22Rv1 (cell line): ENCODE measurements around the gene GGCX.

Experiments
- CTCF ChIP-seq: fragments of 450-650 bp; IDR thresholded peaks from 2 replicates; pipeline ENCODE4 v1.5.1; 2017; ENCODE audit warnings: mild to moderate bottlenecking
- ZFX ChIP-seq: fragments of 450-650 bp; IDR thresholded peaks from 2 replicates; pipeline ENCODE4 v1.6.1; 2017; ENCODE audit warnings: antibody characterized with exemption, borderline replicate concordance

GRCh38 chr2:85548608-85548900, 12.7 kb downstream of the GGCX start:
- TF ChIP-seq CTCF = no peak
- TF ChIP-seq ZFX = no peak
